KMS-11 (cell line): ENCODE results near the gene MAG.

Source experiments
- H2AFZ ChIP-seq: fragments of 200-600 bp; sonication (generic); 2 replicates; pipeline ENCODE4 v1.6.1; 2016; ENCODE audit warnings: antibody characterized with exemption, mixed run types, low read depth
- H3K27ac ChIP-seq: fragments of 200-600 bp; sonication (generic); 2 replicates; pipeline ENCODE4 v1.6.1; 2016; ENCODE audit warnings: mild to moderate bottlenecking, mixed run types
- H3K27me3 ChIP-seq: fragments of 200-600 bp; sonication (generic); 2 replicates; pipeline ENCODE4 v1.6.1; 2017; ENCODE audit warnings: mild to moderate bottlenecking, low read depth, mixed run types, moderate library complexity; ENCODE audit not compliant: insufficient read depth
- H3K36me3 ChIP-seq: fragments of 200-600 bp; sonication (generic); 2 replicates; pipeline ENCODE4 v1.6.1; 2017; ENCODE audit warnings: mild to moderate bottlenecking, mixed run types; ENCODE audit not compliant: insufficient read depth
- H3K4me1 ChIP-seq: fragments of 200-600 bp; sonication (generic); 2 replicates; pipeline ENCODE4 v1.6.1; 2016; ENCODE audit warnings: mild to moderate bottlenecking, low read depth, mixed run types; ENCODE audit not compliant: poor library complexity, severe bottlenecking
- H3K4me2 ChIP-seq: fragments of 200-600 bp; sonication (generic); 2 replicates; pipeline ENCODE4 v1.7.0; 2016; ENCODE audit warnings: mild to moderate bottlenecking, mixed run types
- H3K4me3 ChIP-seq: fragments of 200-600 bp; sonication (generic); IDR thresholded peaks from 2 replicates; pipeline ENCODE4 v1.6.1; 2017; ENCODE audit warnings: low read depth, low read length, mixed read lengths; ENCODE audit not compliant: insufficient read depth
- H3K79me2 ChIP-seq: fragments of 200-600 bp; sonication (generic); 2 replicates; pipeline ENCODE4 v1.6.1; 2016; ENCODE audit warnings: low read depth, mixed run types; ENCODE audit not compliant: insufficient read depth
- H3K9ac ChIP-seq: fragments of 200-600 bp; sonication (generic); 2 replicates; pipeline ENCODE4 v1.6.1; 2016; ENCODE audit warnings: mild to moderate bottlenecking, mixed run types
- H4K20me1 ChIP-seq: fragments of 200-600 bp; sonication (generic); 2 replicates; pipeline ENCODE4 v1.6.1; 2016; ENCODE audit warnings: mild to moderate bottlenecking, mixed run types; ENCODE audit not compliant: insufficient read depth
- CTCF ChIP-seq: fragments of 200-600 bp; sonication (generic); conservative IDR thresholded peaks from 2 replicates; pipeline ENCODE4 v1.6.1; 2017; ENCODE audit warnings: low read depth, mild to moderate bottlenecking, antibody characterized with exemption, low read length, moderate library complexity, mixed read lengths

MAG gene

GRCh38 chr19:35342430-35342829, 50.5 kb downstream of the MAG start:
- TF ChIP-seq CTCF, result no peak
- H3K27ac ChIP-seq, result no peak overlapping the region
- H3K4me2 ChIP-seq, result no peak overlapping the region
- no peak overlapping the region for H3K4me3 ChIP-seq
- H3K79me2 ChIP-seq, result no peaks in the 10 kb centered on the region
- peaks cover 67% of the 10 kb centered on the region for H3K27me3 ChIP-seq
- H3K36me3 ChIP-seq, result no peaks in the 10 kb centered on the region
- H3K4me1 ChIP-seq, result no peaks in the 10 kb centered on the region
- no peaks in the 10 kb centered on the region for H4K20me1 ChIP-seq
- H3K9ac ChIP-seq, result no peak overlapping the region
- no peak overlapping the region for H2AFZ ChIP-seq

- Histone ChIP-seq H3K9ac (no peak overlapping the region), H4K20me1 (no peaks in the 10 kb centered on the region), H3K4me1 (no peaks in the 10 kb centered on the region), H3K4me2 (no peak overlapping the region), H2AFZ (no peak overlapping the region), H3K4me3 (no peak overlapping the region), H3K79me2 (no peaks in the 10 kb centered on the region), H3K27ac (no peak overlapping the region), H3K36me3 (no peaks in the 10 kb centered on the region), H3K27me3 (peaks cover 74% of the 10 kb centered on the region)
- TF ChIP-seq CTCF, result no peak
These were observed 52.6 kb downstream of the MAG start for GRCh38 chr19:35344511-35345031.

- no peak overlapping the region for H3K4me2 ChIP-seq
- no peaks in the 10 kb centered on the region for H4K20me1 ChIP-seq
- no peak overlapping the region for H3K27ac ChIP-seq
- H3K4me1 ChIP-seq, result no peaks in the 10 kb centered on the region
- no peak overlapping the region for H3K4me3 ChIP-seq
- TF ChIP-seq CTCF, result no peak
- H3K27me3 ChIP-seq, result peaks cover 72% of the 10 kb centered on the region
- no peak overlapping the region for H2AFZ ChIP-seq
- no peaks in the 10 kb centered on the region for H3K79me2 ChIP-seq
- no peak overlapping the region for H3K9ac ChIP-seq
- no peaks in the 10 kb centered on the region for H3K36me3 ChIP-seq
These were observed 53.7 kb downstream of the MAG start for GRCh38 chr19:35345671-35346111.

- Histone ChIP-seq H4K20me1 (no peaks in the 10 kb centered on the region), H3K79me2 (no peaks in the 10 kb centered on the region), H3K36me3 (no peaks in the 10 kb centered on the region), H3K4me1 (no peaks in the 10 kb centered on the region), H2AFZ (no peak overlapping the region), H3K27me3 (peaks cover 69% of the 10 kb centered on the region), H3K4me3 (no peak overlapping the region), H3K27ac (no peak overlapping the region), H3K4me2 (no peak overlapping the region), H3K9ac (no peak overlapping the region)
- TF ChIP-seq CTCF, result no peak
These were observed 54.5 kb downstream of the MAG start for GRCh38 chr19:35346193-35347052.
